ENCODE results near the gene PHLPP2. TPM values are rescaled to one million over a fixed set of nuclear protein-coding genes. Genes with fewer than 3 reads are reported as not detected.

The PHLPP2 gene
- total RNA-seq, 1 donor from 2014 or later = 10.2 TPM

DNA sequence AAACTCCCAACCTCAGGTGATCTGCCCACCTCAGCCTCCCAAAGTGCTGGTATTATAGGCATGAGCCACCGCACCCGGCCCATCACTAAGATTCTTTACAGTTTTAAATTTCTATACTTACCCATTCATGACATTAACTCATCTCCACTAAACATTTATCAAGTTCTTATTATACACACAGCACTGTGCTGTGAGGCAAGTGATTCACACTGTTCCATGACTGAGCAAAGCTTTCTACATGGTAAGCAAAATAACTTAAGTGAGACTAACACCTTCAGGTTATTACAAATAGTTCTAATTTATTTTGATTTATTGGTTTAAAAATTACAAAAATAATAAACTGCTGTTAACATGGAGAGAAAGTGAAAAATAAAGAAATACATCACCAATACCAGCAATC, 65.0 kb downstream of the PHLPP2 start:
- H3K9me3 Mint-ChIP-seq (ENCODE audit: low read depth) = no peaks in the 10 kb centered on the region
- H3K36me3 Mint-ChIP-seq (ENCODE audit: low read depth) = peaks cover 38% of the 10 kb centered on the region
- no peaks in the 10 kb centered on the region for H3K4me1 Mint-ChIP-seq (ENCODE audit: low read depth)
- H3K4me3 Mint-ChIP-seq (ENCODE audit: unreplicated experiment) = no peak overlapping the region
- no peak overlapping the region for H3K27ac Mint-ChIP-seq (ENCODE audit: unreplicated experiment)
- TF ChIP-seq, protein P1, sequence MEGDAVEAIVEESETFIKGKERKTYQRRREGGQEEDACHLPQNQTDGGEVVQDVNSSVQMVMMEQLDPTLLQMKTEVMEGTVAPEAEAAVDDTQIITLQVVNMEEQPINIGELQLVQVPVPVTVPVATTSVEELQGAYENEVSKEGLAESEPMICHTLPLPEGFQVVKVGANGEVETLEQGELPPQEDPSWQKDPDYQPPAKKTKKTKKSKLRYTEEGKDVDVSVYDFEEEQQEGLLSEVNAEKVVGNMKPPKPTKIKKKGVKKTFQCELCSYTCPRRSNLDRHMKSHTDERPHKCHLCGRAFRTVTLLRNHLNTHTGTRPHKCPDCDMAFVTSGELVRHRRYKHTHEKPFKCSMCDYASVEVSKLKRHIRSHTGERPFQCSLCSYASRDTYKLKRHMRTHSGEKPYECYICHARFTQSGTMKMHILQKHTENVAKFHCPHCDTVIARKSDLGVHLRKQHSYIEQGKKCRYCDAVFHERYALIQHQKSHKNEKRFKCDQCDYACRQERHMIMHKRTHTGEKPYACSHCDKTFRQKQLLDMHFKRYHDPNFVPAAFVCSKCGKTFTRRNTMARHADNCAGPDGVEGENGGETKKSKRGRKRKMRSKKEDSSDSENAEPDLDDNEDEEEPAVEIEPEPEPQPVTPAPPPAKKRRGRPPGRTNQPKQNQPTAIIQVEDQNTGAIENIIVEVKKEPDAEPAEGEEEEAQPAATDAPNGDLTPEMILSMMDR (IDR thresholded peaks at IDR 0.05) = no peak
- no peak for DNase-seq (ENCODE audit: low spot score)
- no peaks in the 10 kb centered on the region for H3K27me3 Mint-ChIP-seq (ENCODE audit: low read depth)

DNA sequence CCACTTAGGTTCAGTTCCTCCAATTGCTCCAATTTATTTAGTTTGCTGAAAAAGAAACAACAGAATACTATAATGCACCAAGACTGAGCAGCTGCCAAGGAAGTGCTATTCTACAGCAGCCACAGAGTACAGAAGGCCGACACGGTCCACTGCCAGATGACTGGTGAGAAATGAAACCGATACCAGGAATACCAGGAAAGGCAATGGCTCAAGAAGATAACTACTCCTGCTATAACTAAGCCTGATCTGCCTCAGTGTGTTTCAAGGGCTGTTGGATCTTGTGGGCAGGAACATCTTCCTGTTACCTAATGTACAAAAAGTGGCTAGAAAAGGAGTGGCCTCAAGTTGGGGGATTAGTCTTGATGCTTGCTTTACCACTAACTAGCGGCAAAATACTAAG, 65.7 kb downstream of the PHLPP2 start:
- no peak overlapping the region for H3K4me3 Mint-ChIP-seq (ENCODE audit: unreplicated experiment)
- no peak for DNase-seq (ENCODE audit: low spot score)
- H3K27me3 Mint-ChIP-seq (ENCODE audit: low read depth) = no peaks in the 10 kb centered on the region
- TF ChIP-seq, protein P1 (IDR thresholded peaks at IDR 0.05) = no peak
- H3K9me3 Mint-ChIP-seq (ENCODE audit: low read depth) = no peaks in the 10 kb centered on the region
- no peaks in the 10 kb centered on the region for H3K4me1 Mint-ChIP-seq (ENCODE audit: low read depth)
- peaks cover 36% of the 10 kb centered on the region for H3K36me3 Mint-ChIP-seq (ENCODE audit: low read depth)
- H3K27ac Mint-ChIP-seq (ENCODE audit: unreplicated experiment) = no peak overlapping the region

DNA sequence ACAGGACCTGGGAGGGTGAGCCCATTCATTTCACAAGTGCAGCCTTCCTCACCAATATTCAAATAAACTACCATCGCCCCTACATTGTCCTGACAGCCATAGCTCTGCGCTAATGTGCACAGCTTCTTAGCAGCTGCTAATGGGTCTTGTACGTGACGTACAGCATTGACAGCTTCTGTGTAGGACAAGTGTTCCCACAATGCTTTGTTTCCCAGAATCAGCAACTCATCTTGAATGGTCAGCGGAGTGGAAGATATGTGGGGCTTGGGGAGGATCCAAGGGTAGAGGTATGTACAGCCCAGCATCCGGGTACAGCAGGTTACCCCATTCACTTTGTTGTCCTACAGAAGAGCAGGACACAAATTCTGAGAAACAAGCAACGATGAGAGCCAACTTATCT, 74.8 kb downstream of the PHLPP2 start:
- TF ChIP-seq, protein P1 (IDR thresholded peaks at IDR 0.05) = no peak
- no peak overlapping the region for H3K27ac Mint-ChIP-seq (ENCODE audit: unreplicated experiment)
- no peaks in the 10 kb centered on the region for H3K27me3 Mint-ChIP-seq (ENCODE audit: low read depth)
- H3K36me3 Mint-ChIP-seq (ENCODE audit: low read depth) = peaks cover 32% of the 10 kb centered on the region
- no peak for DNase-seq (ENCODE audit: low spot score)
- no peaks in the 10 kb centered on the region for H3K4me1 Mint-ChIP-seq (ENCODE audit: low read depth)
- no peaks in the 10 kb centered on the region for H3K9me3 Mint-ChIP-seq (ENCODE audit: low read depth)
- no peak overlapping the region for H3K4me3 Mint-ChIP-seq (ENCODE audit: unreplicated experiment)

DNA sequence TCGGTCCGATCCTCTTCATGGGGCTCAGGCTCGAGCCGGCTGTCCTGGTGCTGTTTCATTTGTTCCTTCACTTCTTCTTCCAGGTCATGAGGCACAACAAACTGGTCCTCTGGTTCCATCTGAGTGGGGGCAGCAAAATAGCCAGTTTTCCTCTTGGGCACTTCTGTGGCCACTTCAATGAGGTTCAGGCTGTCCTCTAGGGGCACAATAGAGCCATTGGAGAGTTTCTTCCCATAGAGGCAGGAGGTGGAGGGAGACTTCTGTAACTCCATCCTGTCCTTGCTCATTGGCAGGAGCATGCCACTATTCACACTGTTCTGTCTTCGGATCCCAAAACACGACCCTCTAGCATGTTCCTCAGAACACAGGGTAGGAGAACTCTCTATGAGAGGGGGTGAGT, 75.6 kb downstream of the PHLPP2 start:
- Mint-ChIP-seq H3K36me3 (ENCODE audit: low read depth) (peaks cover 29% of the 10 kb centered on the region), H3K9me3 (ENCODE audit: low read depth) (no peaks in the 10 kb centered on the region), H3K27me3 (ENCODE audit: low read depth) (no peaks in the 10 kb centered on the region), H3K4me3 (ENCODE audit: unreplicated experiment) (no peak overlapping the region), H3K4me1 (ENCODE audit: low read depth) (no peaks in the 10 kb centered on the region), H3K27ac (ENCODE audit: unreplicated experiment) (no peak overlapping the region)
- TF ChIP-seq, protein P1 (IDR thresholded peaks at IDR 0.05) = peak; percentile 59
- no peak for DNase-seq (ENCODE audit: low spot score)

DNA sequence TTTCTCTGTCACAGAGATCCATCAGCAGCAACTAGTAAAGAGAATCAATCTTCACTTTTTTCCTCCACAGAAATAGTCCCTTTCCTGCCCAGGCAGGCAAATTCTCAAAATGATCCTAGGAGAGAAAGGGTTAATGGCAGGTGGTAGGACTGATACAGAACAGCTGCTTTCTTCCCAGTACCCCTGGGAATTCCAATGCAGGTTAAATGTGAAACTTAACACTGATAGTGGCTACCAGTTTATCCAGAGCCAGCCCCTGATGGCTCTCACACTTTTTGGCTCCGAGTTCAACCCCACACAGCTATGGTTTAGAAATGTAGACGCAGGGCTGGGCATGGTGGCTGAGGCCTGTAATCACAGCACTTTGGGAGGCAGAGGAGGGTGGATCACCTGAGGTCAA, 76.3 kb downstream of the PHLPP2 start:
- no peaks in the 10 kb centered on the region for H3K9me3 Mint-ChIP-seq (ENCODE audit: low read depth)
- H3K27me3 Mint-ChIP-seq (ENCODE audit: low read depth) = no peaks in the 10 kb centered on the region
- peaks cover under 1% of the 10 kb centered on the region for H3K4me1 Mint-ChIP-seq (ENCODE audit: low read depth)
- no peak overlapping the region for H3K4me3 Mint-ChIP-seq (ENCODE audit: unreplicated experiment)
- DNase-seq (ENCODE audit: low spot score) = no peak
- H3K27ac Mint-ChIP-seq (ENCODE audit: unreplicated experiment) = no peak overlapping the region
- peaks cover 29% of the 10 kb centered on the region for H3K36me3 Mint-ChIP-seq (ENCODE audit: low read depth)
- TF ChIP-seq, protein P1 (IDR thresholded peaks at IDR 0.05) = no peak
